VCaP (cell line): Measurements from ENCODE around the gene GNAL.

Source experiments
- H3K27ac ChIP-seq: fragments of 450-650 bp; 2 replicates; pipeline ENCODE4 v1.5.1; 2017
- CTCF ChIP-seq: fragments of 450-650 bp; conservative IDR thresholded peaks from 2 replicates; pipeline ENCODE4 v1.5.1; 2017; ENCODE audit warnings: mild to moderate bottlenecking, moderate library complexity

GNAL gene

GRCh38 chr18:11866764-11867163 lies 177.7 kb downstream of the GNAL start:
- H3K27ac ChIP-seq = no peak overlapping the region
- no peak for TF ChIP-seq CTCF

DNA sequence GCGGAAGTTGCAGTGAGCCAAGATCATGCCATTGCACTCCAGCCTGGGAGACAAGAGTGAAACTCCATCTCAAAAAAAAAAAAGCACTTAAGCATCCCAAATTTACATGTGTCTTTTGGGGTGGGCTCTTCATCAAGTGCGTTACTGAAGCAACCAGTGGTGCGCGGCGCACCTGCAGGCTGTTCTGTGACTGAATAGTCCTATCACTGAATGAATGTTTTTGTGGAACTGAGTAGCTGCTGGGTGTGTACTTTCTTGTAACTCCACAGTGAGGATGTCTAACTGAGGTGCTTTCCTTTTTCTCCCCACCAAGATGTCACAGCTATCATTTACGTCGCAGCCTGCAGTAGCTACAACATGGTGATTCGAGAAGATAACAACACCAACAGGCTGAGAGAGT lies 179.2 kb downstream of the GNAL start:
- no peak overlapping the region for H3K27ac ChIP-seq
- TF ChIP-seq CTCF = no peak

GRCh38 chr18:11871501-11871900 lies 182.4 kb downstream of the GNAL start:
- no peak overlapping the region for H3K27ac ChIP-seq
- no peak for TF ChIP-seq CTCF

GRCh38 chr18:11872479-11873136 lies 183.5 kb downstream of the GNAL start:
- H3K27ac ChIP-seq = no peak overlapping the region
- TF ChIP-seq CTCF = peak; percentile 74

- no peak overlapping the region for H3K27ac ChIP-seq
- no peak for TF ChIP-seq CTCF
Measured at GRCh38 chr18:11873670-11874340, 184.7 kb downstream of the GNAL start.

DNA sequence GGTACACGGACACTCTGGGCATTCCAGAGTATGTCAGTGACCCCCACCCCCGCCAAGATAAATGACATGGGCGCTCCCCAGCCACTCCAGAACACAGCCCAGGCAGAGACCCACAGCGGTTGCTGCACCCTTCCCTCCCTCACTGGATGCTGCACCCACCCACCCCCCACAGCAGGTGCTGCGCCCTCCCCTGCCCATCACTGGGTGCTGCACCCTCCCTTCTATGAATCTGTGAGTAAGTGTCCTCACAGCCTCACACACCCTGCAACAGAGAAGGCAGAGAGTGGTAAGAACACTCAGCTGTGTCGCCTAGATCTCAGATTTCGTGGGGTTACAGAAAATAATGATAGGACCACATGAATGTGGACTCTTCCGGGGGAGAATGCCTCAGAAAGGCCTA lies 185.6 kb downstream of the GNAL start:
- no peak for TF ChIP-seq CTCF

GRCh38 chr18:11877497-11878135 lies 188.6 kb downstream of the GNAL start:
- TF ChIP-seq CTCF = no peak
- H3K27ac ChIP-seq = no peak overlapping the region

More for the DNA sequence above, 185.6 kb downstream of the GNAL start:
- H3K27ac ChIP-seq = no peak overlapping the region
